Middle frontal gyrus (tissue), 1 donor: ENCODE measurements around the gene ANKLE2.

Experiments used
- DNase-seq: peaks from one replicate; pipeline ENCODE4 v3.0.0-alpha.2; 2015; ENCODE audit warnings: low spot score; ENCODE audit errors: extremely low spot score

ANKLE2 gene

DNA sequence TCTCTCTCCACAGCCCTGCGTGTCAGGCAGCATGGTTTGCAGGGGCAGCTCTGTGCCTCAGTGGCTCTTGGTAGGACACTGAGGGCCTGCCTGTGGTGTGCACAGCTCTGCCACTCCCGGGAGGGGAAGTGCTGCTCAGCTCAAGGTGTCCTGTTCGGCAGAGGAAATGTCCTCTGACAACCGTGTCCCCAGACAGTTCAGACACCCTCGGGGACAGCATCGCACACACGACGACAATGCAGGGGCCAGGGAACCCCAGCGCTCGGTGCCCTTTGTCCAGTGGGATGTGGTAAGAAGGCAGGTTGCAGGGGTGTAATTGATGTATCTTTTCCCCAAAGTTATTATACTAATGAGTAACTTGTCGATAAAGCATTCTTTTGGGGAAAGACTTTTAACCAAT is 14.2 kb downstream of the ANKLE2 start:
- DNase-seq: no peak

DNA sequence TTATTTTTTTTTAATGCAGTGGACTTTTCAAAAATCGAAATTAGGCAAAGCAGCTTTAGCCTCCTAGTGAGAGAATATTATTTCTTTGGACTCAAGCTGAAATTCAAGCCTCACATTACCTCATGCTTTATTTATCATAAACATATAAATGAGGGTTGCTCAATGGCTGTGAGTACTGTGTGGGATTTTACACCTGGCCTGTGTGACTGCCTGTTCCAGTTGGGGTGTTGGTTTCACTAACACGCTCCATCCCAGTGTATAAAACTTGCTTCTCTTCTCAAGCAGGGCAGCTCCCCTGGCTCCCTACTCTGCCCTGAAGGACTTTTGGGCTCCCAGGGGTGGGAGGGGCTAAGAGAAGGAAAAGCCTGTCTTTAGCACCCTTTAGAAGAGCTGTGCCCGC is 15.0 kb downstream of the ANKLE2 start:
- DNase-seq: no peak

GRCh38 chr12:132743831-132744230 is 17.8 kb downstream of the ANKLE2 start:
- no peak for DNase-seq

- DNase-seq: no peak
Observed at GRCh38 chr12:132741620-132742019, 20.0 kb downstream of the ANKLE2 start.

GRCh38 chr12:132740652-132741051 is 21.0 kb downstream of the ANKLE2 start:
- DNase-seq: no peak

GRCh38 chr12:132740313-132740646 is 21.4 kb downstream of the ANKLE2 start:
- no peak for DNase-seq

- no peak for DNase-seq
Observed at GRCh38 chr12:132739600-132740312, 21.9 kb downstream of the ANKLE2 start.

- DNase-seq: no peak
Observed at GRCh38 chr12:132736913-132737312, 24.7 kb downstream of the ANKLE2 start.

DNA sequence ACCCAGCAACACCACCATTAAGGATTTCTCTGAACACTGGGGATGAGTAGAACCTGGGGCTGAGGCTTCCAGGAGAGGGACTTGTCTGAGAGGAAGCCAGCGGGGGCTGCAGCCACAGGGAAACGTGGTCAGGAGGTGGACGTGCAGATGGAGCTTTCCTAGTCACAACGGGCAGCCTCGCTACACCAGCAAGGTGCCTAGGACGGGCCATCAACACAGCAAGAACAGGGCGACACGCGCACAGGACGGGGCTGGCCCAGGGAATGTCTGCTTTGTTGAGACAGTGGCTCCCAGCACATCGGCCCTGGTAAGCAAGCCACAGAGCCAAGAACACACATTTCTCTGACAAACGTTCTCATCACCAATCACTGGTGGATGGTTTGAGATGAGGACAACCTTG is 25.3 kb downstream of the ANKLE2 start:
- no peak for DNase-seq

- DNase-seq: no peak
Observed at GRCh38 chr12:132735496-132735895, 26.1 kb downstream of the ANKLE2 start.

DNA sequence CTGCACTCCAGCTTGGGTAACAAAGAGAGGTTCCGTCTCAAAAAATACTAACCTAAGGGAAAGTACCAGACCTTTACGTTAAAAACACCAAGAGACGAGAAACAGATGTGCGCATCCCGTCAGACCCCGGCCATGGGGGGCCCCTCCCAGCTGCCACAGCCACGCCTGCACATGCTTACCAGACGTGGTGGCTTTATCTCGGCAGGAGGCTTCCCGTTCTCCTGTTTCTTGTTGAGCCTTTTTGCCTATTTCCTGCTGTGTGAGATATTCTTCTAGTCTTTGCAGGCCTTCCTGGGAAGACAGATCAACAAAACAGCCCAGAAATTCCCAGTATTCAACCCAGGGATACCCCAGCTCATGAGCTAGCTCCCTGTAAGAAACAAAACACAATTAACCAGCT is 27.4 kb downstream of the ANKLE2 start:
- DNase-seq: no peak

DNA sequence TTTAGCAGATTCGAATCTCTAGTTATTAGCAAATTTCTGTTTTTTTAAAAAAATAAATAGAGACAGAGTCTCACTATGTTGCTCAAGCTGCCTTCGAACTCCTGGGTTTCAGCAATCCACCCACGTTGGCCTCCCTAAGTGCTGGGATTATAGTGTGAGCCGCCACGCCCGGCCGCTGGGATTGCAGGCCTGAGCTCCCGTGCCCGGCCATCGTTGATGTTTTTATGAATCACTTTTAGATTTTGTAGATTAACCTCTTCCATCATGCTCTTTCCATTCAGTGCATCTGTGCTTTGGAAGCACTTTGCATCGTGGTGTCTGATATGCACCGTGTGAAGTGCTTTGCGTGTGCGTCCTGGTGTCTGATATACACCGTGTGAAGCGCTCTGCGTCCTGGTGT is 30.1 kb downstream of the ANKLE2 start:
- no peak for DNase-seq

- no peak for DNase-seq
Observed at GRCh38 chr12:132730353-132730752, 31.3 kb downstream of the ANKLE2 start.

DNA sequence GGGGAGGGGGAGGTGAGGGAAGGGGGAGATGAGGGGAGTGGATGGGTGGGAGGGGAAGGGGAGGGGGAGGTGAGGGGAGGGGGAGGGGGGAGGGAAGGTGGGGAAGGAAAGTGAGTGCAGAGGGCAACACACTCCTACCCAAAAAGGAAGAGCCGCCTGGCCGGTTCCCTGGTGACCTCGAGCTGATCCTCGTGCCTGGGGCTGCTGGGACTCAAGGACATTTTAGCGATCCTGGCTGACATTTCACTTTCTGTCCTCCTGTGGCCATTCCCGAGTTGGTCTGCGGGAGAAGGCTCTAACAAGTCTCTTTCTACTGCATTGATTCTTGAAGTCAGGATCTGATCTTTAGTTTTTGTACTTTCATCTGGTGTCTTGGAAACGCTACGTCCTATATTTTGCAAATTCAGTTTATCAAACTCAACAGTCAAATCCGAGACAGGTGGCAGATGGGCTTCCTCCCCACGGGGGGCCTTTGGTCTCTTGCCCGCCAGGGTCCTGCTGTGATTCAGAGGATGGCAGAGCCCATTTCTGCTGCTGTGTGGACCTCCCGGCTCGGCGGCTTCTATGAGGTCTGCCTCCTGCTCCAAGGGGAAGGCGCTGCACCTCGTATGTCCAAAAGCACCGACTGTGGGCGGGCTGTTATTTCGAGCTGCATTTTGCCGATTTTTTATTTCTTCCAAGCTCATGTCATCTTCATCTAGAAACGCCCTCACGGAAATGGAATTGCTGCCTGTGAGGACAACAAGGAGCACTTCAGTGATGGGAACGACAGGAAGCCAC is 31.9 kb downstream of the ANKLE2 start:
- peak; percentile 31 for DNase-seq

- DNase-seq: no peak
Observed at GRCh38 chr12:132728502-132728901, 33.1 kb downstream of the ANKLE2 start.

DNA sequence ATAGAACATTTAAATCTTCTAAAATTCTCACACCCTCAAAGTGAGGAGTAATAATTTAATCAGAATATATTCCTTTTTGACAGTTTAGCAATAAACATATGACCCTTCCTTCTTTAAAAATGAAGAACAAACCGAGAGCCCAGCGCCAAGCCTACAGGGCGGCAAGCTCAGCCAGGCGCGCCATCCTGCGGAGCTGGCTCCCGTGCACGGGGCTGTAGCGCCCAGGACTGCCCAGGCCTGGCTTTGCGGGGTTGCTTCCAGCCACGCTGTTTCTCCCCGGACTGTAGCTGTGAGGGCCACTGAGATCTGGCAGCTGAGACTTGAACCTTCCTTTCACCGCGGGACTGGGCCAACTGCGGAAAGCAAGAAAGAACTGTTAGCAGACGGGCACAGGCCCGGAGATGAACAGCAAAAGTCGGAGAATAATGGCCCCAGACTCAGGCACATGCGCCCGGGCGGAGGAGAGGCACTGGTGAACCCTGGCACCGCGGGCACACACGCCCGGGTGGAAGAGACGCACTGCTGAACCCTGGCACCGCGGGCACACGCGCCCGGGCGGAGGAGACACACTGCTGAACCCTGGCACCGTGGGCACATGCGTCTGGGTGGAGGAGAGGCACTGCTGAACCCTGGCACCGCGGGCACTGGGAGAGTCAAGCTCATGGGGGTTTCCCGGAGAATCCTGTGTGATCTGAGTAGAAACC is 34.4 kb downstream of the ANKLE2 start:
- DNase-seq: no peak

GRCh38 chr12:132726386-132726785 is 35.2 kb downstream of the ANKLE2 start:
- no peak for DNase-seq

DNA sequence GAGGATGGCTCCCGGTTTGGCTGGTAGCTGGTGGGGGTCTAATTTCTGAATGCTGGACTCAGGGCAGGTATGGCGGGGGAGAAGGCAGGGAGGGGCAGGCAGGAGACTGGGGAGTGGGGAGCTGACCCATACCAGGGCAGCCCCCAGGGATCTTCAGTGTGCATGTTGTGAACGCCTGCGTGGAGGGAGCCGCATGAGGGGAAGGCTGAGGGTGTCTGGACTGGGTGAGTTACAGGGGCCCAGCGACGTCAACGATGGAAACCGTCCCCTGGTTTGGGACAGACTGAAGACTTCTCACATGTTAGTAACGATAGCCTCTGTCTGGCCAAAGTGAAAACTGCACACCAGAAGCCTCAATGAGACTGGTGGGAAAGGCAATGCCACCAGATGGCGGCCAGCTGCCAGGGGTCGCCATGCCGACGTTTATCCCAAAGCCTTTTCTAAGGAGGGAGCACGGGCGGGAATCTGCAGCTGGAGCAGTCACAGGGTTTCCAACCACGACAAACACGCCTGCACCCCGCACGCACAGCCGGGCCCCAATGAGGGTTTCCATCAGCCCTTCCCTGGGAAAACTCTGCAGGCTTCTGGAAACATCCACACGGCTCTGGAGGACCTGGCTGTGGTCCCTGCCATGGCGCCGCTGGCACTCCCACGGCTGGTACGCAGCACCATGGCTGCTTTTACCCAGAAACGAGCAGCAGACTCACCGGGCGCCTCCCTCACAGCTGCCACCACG is 37.0 kb downstream of the ANKLE2 start:
- no peak for DNase-seq

GRCh38 chr12:132723764-132724140 is 37.9 kb downstream of the ANKLE2 start:
- DNase-seq: no peak

- no peak for DNase-seq
Observed at GRCh38 chr12:132723015-132723763, 38.4 kb downstream of the ANKLE2 start.
